Type B pancreatic cell (in vitro differentiated cells): ENCODE data around the gene IGF2R. TPM values are rescaled to one million over a fixed set of nuclear protein-coding genes. Genes with fewer than 3 reads are reported as not detected.

Experiments used
- DNase-seq: peaks from one replicate; pipeline ENCODE4 v3.0.0; 2021; ENCODE audit warnings: mixed read lengths; ENCODE audit not compliant: unreplicated experiment; ENCODE audit errors: extremely low spot score
- H3K27ac Mint-ChIP-seq: 2 replicates; pipeline ENCODE4 v1.8.0; 2021; ENCODE audit warnings: mild to moderate bottlenecking, mixed read lengths
- H3K27me3 Mint-ChIP-seq: 2 replicates; pipeline ENCODE4 v1.8.0; 2021; ENCODE audit warnings: mixed read lengths
- H3K36me3 Mint-ChIP-seq: 2 replicates; pipeline ENCODE4 v1.8.0; 2021; ENCODE audit warnings: mixed read lengths
- H3K4me1 Mint-ChIP-seq: one replicate; pipeline ENCODE4 v1.8.0; 2021; ENCODE audit warnings: mixed read lengths; ENCODE audit not compliant: unreplicated experiment
- H3K4me3 Mint-ChIP-seq: 2 replicates; pipeline ENCODE4 v1.8.0; 2021; ENCODE audit warnings: mild to moderate bottlenecking, mixed read lengths
- H3K9me3 Mint-ChIP-seq: 2 replicates; pipeline ENCODE4 v1.8.0; 2021; ENCODE audit warnings: mixed read lengths
- total RNA-seq: library from RNA; stranded (reverse); gene quantifications from 2 replicates; pipeline ENCODE4 v1.2.1, GENCODE V29; 2021; ENCODE audit warnings: low replicate concordance
- TF ChIP-seq, protein P1 (sequence below): fragments of 200-600 bp; sonication (generic); conservative IDR thresholded peaks from 2 replicates; pipeline ENCODE4 v1.5.0; 2021; ENCODE audit warnings: antibody characterized with exemption, mild to moderate bottlenecking

The IGF2R gene
- total RNA-seq, 1 donor from 2014 or later, result 79.8 TPM

DNA sequence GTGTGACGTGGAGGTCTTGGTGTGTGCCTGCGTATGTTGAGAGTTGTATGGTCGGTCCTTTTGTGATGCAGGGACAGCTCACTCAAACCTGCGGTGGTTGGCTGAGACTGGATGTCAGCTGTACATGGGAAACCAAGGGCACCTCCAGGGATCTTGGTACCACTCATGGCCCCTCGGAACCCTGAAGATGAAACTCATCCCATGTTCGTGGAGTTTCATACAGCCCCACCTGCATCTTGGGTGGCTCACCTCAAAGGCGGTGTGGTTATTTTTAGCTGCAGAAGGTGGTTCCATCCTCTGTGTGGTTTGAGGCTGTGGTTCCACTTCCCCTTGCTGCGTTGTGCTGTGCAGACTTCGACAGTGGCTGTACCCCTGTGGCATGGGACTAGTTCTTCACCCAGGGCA lies 100.2 kb downstream of the IGF2R start:
- Mint-ChIP-seq H3K9me3 (no peaks in the 10 kb centered on the region), H3K4me1 (no peaks in the 10 kb centered on the region), H3K36me3 (peaks cover 52% of the 10 kb centered on the region), H3K27ac (no peak overlapping the region), H3K27me3 (no peaks in the 10 kb centered on the region), H3K4me3 (no peak overlapping the region)
- no peak for DNase-seq
- TF ChIP-seq, protein P1, sequence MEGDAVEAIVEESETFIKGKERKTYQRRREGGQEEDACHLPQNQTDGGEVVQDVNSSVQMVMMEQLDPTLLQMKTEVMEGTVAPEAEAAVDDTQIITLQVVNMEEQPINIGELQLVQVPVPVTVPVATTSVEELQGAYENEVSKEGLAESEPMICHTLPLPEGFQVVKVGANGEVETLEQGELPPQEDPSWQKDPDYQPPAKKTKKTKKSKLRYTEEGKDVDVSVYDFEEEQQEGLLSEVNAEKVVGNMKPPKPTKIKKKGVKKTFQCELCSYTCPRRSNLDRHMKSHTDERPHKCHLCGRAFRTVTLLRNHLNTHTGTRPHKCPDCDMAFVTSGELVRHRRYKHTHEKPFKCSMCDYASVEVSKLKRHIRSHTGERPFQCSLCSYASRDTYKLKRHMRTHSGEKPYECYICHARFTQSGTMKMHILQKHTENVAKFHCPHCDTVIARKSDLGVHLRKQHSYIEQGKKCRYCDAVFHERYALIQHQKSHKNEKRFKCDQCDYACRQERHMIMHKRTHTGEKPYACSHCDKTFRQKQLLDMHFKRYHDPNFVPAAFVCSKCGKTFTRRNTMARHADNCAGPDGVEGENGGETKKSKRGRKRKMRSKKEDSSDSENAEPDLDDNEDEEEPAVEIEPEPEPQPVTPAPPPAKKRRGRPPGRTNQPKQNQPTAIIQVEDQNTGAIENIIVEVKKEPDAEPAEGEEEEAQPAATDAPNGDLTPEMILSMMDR, result no peak

GRCh38 chr6:160069459-160069858 lies 100.6 kb downstream of the IGF2R start:
- Mint-ChIP-seq H3K4me3 (no peak overlapping the region), H3K9me3 (no peaks in the 10 kb centered on the region), H3K27me3 (no peaks in the 10 kb centered on the region), H3K27ac (no peak overlapping the region), H3K4me1 (no peaks in the 10 kb centered on the region), H3K36me3 (peaks cover 51% of the 10 kb centered on the region)
- TF ChIP-seq, protein P1, result no peak
- DNase-seq, result no peak

DNA sequence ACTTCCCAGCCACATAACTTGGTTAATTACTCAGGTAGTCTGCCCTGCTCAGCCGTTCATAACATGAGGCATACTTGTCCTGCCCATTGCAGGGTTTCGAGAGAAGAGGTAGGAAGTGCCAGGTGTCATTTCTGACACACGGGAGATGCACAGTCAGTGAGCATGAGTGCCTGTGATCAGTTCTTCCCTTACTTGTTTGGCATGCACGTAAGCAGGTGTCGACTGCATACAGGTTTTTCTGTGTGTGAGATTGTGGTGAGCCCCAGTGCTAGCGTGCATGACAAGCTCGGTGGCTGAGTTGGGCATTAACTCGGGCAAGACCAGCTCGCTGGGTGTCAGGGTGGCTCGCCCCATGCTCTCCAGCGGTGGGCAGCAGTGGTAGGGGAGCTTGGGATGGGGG lies 101.5 kb downstream of the IGF2R start:
- Mint-ChIP-seq H3K9me3 (no peaks in the 10 kb centered on the region), H3K36me3 (peaks cover 47% of the 10 kb centered on the region), H3K4me1 (no peaks in the 10 kb centered on the region), H3K27ac (no peak overlapping the region), H3K27me3 (no peaks in the 10 kb centered on the region), H3K4me3 (no peak overlapping the region)
- no peak for DNase-seq
- TF ChIP-seq, protein P1, result no peak

DNA sequence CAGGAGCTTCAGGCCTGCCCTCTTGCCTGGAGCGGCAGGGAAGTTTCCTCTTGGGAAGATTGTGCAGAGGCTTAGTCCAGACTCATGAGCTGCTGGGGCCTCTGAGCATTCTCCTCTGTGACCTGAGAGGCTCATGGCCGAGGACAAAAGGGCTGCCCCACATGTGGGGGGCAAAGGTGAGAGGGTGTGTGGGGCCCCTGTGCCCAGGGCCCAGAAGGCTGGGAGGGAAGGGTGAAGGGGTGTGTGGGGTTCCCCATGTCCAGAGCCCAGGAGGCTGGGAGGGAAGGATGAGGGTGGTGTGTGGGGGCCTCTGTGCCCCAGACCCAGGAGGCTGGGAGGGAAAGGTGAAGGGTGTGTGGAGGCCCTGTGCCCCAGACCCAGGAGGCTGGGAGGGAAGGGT lies 101.9 kb downstream of the IGF2R start:
- no peak for DNase-seq
- Mint-ChIP-seq H3K4me3 (no peak overlapping the region), H3K27ac (no peak overlapping the region), H3K9me3 (no peaks in the 10 kb centered on the region), H3K27me3 (no peaks in the 10 kb centered on the region), H3K4me1 (no peaks in the 10 kb centered on the region), H3K36me3 (peaks cover 48% of the 10 kb centered on the region)
- TF ChIP-seq, protein P1, result no peak

DNA sequence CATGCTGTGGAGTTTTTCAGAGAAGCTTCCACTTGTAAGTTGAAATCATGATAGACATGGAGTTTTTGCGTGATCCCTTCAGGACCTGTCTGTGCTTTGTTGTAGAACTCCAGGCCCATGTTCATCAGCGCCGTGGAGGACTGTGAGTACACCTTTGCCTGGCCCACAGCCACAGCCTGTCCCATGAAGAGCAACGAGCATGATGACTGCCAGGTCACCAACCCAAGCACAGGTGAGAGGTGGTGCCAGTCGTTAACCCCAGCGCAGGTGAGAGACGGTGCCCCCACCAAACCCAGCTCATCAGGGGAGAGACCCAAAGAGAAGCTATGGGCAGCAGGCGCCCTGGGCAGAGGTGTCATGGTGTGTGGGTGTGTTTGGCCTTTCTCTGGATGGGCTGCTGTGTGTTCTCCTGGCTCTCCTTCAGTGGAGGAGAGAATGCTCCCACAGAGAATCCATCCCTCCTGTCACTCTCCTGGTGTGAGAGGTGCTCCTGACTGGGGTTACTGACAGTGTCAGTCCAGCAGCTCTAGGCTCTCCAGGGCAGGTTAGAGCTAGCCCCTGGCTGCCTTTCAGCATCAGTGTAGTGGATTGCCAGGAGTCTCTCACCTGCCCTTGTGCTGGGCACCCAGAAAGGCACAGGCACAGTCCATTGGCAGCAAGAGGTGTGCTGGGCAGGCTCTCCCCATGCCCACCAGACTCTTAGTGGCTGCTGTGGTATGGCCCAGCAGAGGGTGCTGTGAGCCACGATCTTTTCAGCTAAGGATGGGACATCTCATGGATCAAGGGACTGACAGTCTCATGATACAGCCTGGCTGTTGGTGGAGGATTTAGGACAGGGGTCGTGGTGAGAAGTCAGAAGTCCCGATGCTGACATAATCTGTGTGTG lies 103.2 kb downstream of the IGF2R start:
- DNase-seq, result no peak
- no peaks in the 10 kb centered on the region for H3K4me1 Mint-ChIP-seq
- TF ChIP-seq, protein P1, result peak; percentile 37
- no peak overlapping the region for H3K27ac Mint-ChIP-seq
- H3K27me3 Mint-ChIP-seq, result no peaks in the 10 kb centered on the region
- H3K9me3 Mint-ChIP-seq, result no peaks in the 10 kb centered on the region
- no peak overlapping the region for H3K4me3 Mint-ChIP-seq
- H3K36me3 Mint-ChIP-seq, result peaks cover 50% of the 10 kb centered on the region
